AG10803 (cell line): ENCODE data around the gene CADM2.

ENCODE experiments used
- DNase-seq: peaks from one replicate; pipeline ENCODE4 v3.0.0; 2010; ENCODE audit warnings: low read depth
- H3K4me3 ChIP-seq: 2 replicates; pipeline ENCODE4 v1.5.1; 2011; ENCODE audit warnings: mild to moderate bottlenecking, low read length, control low read depth
- CTCF ChIP-seq: conservative IDR thresholded peaks from 2 replicates; pipeline ENCODE4 v1.5.1; 2011; ENCODE audit warnings: mild to moderate bottlenecking, low read length, control low read depth, inconsistent platforms

CADM2 gene

GRCh38 chr3:85662462-85662861 lies 703.7 kb downstream of the CADM2 start:
- no peak for TF ChIP-seq CTCF
- DNase-seq: no peak
- no peak overlapping the region for H3K4me3 ChIP-seq

GRCh38 chr3:85667744-85668143 lies 709.0 kb downstream of the CADM2 start:
- H3K4me3 ChIP-seq: no peak overlapping the region
- no peak for DNase-seq
- no peak for TF ChIP-seq CTCF

- no peak for TF ChIP-seq CTCF
- no peak for DNase-seq
- no peak overlapping the region for H3K4me3 ChIP-seq
Observed at GRCh38 chr3:85670634-85671205, 711.9 kb downstream of the CADM2 start.

GRCh38 chr3:85672761-85673160 lies 714.0 kb downstream of the CADM2 start:
- no peak overlapping the region for H3K4me3 ChIP-seq
- TF ChIP-seq CTCF: no peak
- no peak for DNase-seq

GRCh38 chr3:85678713-85679112 lies 719.9 kb downstream of the CADM2 start:
- DNase-seq: no peak
- TF ChIP-seq CTCF: no peak
- H3K4me3 ChIP-seq: no peak overlapping the region

- no peak for TF ChIP-seq CTCF
- DNase-seq: no peak
- H3K4me3 ChIP-seq: no peak overlapping the region
Observed at GRCh38 chr3:85681906-85682305, 723.1 kb downstream of the CADM2 start.

- no peak for DNase-seq
- no peak for TF ChIP-seq CTCF
- no peak overlapping the region for H3K4me3 ChIP-seq
Observed at GRCh38 chr3:85691196-85691595, 732.4 kb downstream of the CADM2 start.
